Large intestine (tissue), 12 donors: Measurements from ENCODE around the gene LRRC8B. TPM values are rescaled to one million over a fixed set of nuclear protein-coding genes. Genes with fewer than 3 reads are reported as not detected.
A peak's percentile ranks its signal among the peaks of the same experiment; 100 is the strongest.

Experiments
- DNase-seq, 2 donors: peaks; one replicate each; pipeline versions ENCODE4 v3.0.0 to v3.0.0-alpha.2; 2013
- H3K27ac ChIP-seq: one replicate; pipeline ENCODE4 v1.5.1; 2013; ENCODE audit warnings: low read length
- H3K27me3 ChIP-seq: 2 replicates; pipeline ENCODE4 v1.6.1; 2013; ENCODE audit warnings: low read length; ENCODE audit not compliant: control insufficient read depth, insufficient read depth
- H3K36me3 ChIP-seq: 2 replicates; pipeline ENCODE4 v1.6.1; 2013; ENCODE audit warnings: low read length; ENCODE audit not compliant: control insufficient read depth, insufficient read depth
- H3K4me1 ChIP-seq: one replicate; pipeline ENCODE4 v1.6.1; 2013; ENCODE audit warnings: low read length; ENCODE audit not compliant: control insufficient read depth, insufficient read depth
- H3K4me3 ChIP-seq: one replicate; pipeline ENCODE4 v1.5.1; 2013; ENCODE audit warnings: low read length
- H3K9me3 ChIP-seq: one replicate; pipeline ENCODE4 v1.6.1; 2013; ENCODE audit warnings: mild to moderate bottlenecking, low read depth, low read length, moderate library complexity; ENCODE audit not compliant: control insufficient read depth
- WGBS: methylation state at CpG from one replicate; pipeline ENCODE4 v1.1.5; 2013; ENCODE audit warnings: low lambda C conversion rate; ENCODE audit not compliant: insufficient coverage; 5-methylcytosine and 5-hydroxymethylcytosine counted together
- long read RNA-seq, 11 donors: transcript quantifications; one replicate each; lab custom pipeline, GENCODE V29; 2026
- polyA plus RNA-seq: library from polyadenylated mRNA; unstranded; fragments of 120-200 nt; gene quantifications from one replicate; pipeline ENCODE4 v1.2.1, GENCODE V29; 2013

The LRRC8B gene
- polyA plus RNA-seq = 10.2 TPM
- long read RNA-seq, donor 1, full-length matches to known transcripts = 1 of 1 reads
- long read RNA-seq, donor 1, partial matches to known transcripts = 0 of 1 reads
- long read RNA-seq, donor 1, other reads (novel, unspliced or antisense) = 0 of 1 reads
- long read RNA-seq, donor 2, full-length matches to known transcripts = 2 of 2 reads
- long read RNA-seq, donor 2, partial matches to known transcripts = 0 of 2 reads
- long read RNA-seq, donor 2, other reads (novel, unspliced or antisense) = 0 of 2 reads
- long read RNA-seq, donor 3 = 0 reads
- long read RNA-seq, donor 4 = 0 reads
- long read RNA-seq, donor 5, full-length matches to known transcripts = 1 of 1 reads
- long read RNA-seq, donor 5, partial matches to known transcripts = 0 of 1 reads
- long read RNA-seq, donor 5, other reads (novel, unspliced or antisense) = 0 of 1 reads
- long read RNA-seq, donor 6 = 0 reads
- long read RNA-seq, donor 7, full-length matches to known transcripts = 1 of 1 reads
- long read RNA-seq, donor 7, partial matches to known transcripts = 0 of 1 reads
- long read RNA-seq, donor 7, other reads (novel, unspliced or antisense) = 0 of 1 reads
- long read RNA-seq, donor 8, full-length matches to known transcripts = 1 of 1 reads
- long read RNA-seq, donor 8, partial matches to known transcripts = 0 of 1 reads
- long read RNA-seq, donor 8, other reads (novel, unspliced or antisense) = 0 of 1 reads
- long read RNA-seq, donor 9 = 0 reads
- long read RNA-seq, donor 10 = 0 reads
- long read RNA-seq, donor 11, full-length matches to known transcripts = 2 of 2 reads
- long read RNA-seq, donor 11, partial matches to known transcripts = 0 of 2 reads
- long read RNA-seq, donor 11, other reads (novel, unspliced or antisense) = 0 of 2 reads

DNA sequence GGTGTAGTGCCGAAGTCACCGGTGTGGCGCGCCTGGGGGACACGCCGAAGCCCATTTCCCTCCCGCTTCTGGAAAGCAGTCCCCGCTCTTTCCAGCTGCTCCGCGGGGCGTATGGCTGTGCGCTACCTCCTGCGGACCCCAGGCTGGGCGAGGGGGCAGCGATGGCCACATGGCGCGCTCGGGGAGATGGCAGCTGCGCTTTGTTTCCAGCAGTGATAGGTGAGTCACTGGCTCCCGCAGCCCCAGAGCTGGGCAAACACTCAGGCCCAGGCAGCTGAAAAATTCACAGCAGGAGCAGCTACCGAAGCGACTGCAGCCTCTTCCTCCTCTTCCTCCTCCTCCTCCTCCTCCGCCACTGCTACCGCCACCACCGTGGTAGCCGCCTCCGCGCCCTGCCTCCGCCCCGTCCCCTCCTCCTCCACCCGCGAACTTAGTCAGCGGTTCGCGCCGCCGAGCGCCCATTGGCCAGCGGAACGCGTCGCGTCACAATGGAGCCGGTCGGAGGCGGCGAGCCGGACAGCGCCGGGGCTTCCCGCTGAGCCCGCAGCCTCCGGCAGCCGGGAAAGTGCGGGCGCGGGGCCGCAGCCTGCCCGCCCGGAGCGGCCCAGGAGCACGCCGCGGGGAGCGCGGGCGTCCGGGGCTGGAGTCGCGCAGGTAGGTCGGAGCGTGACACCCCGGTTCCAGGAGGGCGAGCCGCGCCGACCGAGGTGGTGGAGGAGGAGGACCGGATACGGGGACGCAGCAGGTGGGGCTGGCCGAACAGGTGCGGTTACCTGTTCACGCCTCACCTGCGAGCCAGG is at the start of gene LRRC8B:
LRRC8B (plus strand) TSS at position 461 of the 800 bp plus-strand sequence. CDS start 57,822 bp downstream, outside the sequence.
- H3K36me3 ChIP-seq = no peaks in the 10 kb centered on the region
- peak; percentile 89 to 96 for DNase-seq
- peak within 1 kb of the TSS; percentile 93 for H3K4me3 ChIP-seq
- no CpG with 5 or more reads among the region's 85 CpGs for WGBS
- no peaks in the 10 kb centered on the region for H3K9me3 ChIP-seq
- peaks cover 11% of the 10 kb centered on the region for H3K4me1 ChIP-seq
- H3K27me3 ChIP-seq = no peaks in the 10 kb centered on the region
- H3K27ac ChIP-seq = peak within 1 kb of the TSS; percentile 98

DNA sequence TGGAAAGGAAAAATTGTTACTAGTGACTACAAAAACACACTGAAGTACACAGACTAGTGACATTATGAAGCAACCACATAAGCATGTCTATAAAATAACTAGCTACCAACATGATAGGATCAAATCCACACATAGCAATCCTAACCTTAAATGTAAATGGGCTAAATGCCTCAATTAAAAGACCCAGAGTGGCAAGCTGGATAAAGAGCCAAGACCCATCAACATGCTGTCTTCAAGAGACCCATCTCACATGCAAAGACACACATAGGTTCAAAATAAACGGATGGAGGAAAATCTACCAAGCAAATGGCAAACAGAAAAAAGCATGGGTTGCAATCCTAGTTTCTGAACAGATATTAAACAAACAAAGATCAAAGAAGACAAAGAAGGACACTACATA is 49.4 kb upstream of the LRRC8B start:
- no peak overlapping the region for H3K4me3 ChIP-seq
- no peak for DNase-seq
- no peak overlapping the region for H3K27ac ChIP-seq
- H3K9me3 ChIP-seq = peaks cover 3% of the 10 kb centered on the region
- no peaks in the 10 kb centered on the region for H3K4me1 ChIP-seq
- 80% methylated on average over 1 of the region's 1 CpG for WGBS
- no peaks in the 10 kb centered on the region for H3K36me3 ChIP-seq
- H3K27me3 ChIP-seq = no peaks in the 10 kb centered on the region

GRCh38 chr1:89476072-89476471 is 48.6 kb upstream of the LRRC8B start:
- no peak overlapping the region for H3K27ac ChIP-seq
- H3K4me3 ChIP-seq = no peak overlapping the region
- no peak for DNase-seq
- no peaks in the 10 kb centered on the region for H3K36me3 ChIP-seq
- no peaks in the 10 kb centered on the region for H3K27me3 ChIP-seq
- peaks cover 7% of the 10 kb centered on the region for H3K9me3 ChIP-seq
- H3K4me1 ChIP-seq = no peaks in the 10 kb centered on the region
- WGBS = 83% methylated on average over 1 of the region's 1 CpG

- Histone ChIP-seq H3K36me3 (no peaks in the 10 kb centered on the region), H3K4me3 (no peak overlapping the region), H3K4me1 (no peaks in the 10 kb centered on the region), H3K9me3 (peaks cover 7% of the 10 kb centered on the region), H3K27me3 (no peaks in the 10 kb centered on the region), H3K27ac (no peak overlapping the region)
- peak; percentile 53 to 62 for DNase-seq
- WGBS = 80% methylated on average over 1 of the region's 3 CpGs
Measured at GRCh38 chr1:89483010-89483756, 41.4 kb upstream of the LRRC8B start.

GRCh38 chr1:89483757-89484077 is 40.9 kb upstream of the LRRC8B start:
- WGBS = 100% methylated on average over 1 of the region's 1 CpG
- no peaks in the 10 kb centered on the region for H3K27me3 ChIP-seq

DNA sequence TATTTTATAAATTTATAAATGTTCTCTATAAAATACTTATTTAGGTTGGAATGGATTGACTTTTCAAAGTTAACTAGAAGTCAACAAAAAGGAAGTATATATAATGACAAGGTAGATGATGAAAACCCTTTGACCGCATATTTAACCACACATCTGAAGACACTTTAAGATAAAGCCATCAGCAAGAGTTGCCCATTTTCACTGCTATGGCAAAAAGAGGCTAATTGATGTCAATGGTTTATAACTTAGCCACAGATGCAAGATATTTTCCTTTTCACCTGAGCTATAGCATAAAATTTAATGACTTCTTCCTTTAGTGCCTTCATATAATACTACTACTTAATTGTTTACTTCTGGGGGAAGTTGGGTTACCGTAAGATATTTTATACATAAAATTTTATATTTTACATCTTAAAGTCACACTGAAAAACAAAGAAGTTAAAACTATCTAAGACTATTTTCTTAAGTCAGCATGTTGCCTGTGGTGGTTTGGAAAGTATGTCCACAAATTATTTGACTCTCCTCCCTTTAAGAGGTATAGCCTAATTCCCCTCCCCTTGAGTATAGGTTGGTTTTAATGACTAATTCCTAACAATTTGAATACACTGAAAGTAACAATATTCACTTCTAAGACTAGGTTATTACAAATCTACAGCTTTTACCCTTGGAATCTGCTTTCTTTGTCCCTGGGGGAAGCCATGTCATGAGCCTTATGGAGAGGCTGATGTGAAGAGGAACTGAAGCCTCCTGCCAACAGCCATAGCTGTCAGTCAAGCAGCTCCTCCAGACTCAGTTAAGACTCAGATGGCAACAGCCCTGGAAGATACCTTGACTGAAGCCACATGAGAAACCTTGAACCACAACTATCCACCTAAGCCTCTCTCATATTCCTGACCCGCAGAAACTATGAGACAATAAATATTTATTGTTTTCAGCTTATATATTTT is 40.3 kb upstream of the LRRC8B start:
- WGBS = 67% methylated on average over 2 of the region's 3 CpGs
- no peaks in the 10 kb centered on the region for H3K36me3 ChIP-seq
- H3K9me3 ChIP-seq = peaks cover 7% of the 10 kb centered on the region
- H3K4me1 ChIP-seq = no peaks in the 10 kb centered on the region
- no peak overlapping the region for H3K4me3 ChIP-seq
- DNase-seq = no peak
- no peaks in the 10 kb centered on the region for H3K27me3 ChIP-seq
- no peak overlapping the region for H3K27ac ChIP-seq

More at GRCh38 chr1:89483757-89484077, 40.9 kb upstream of the LRRC8B start:
- Histone ChIP-seq H3K9me3 (peaks cover 7% of the 10 kb centered on the region), H3K4me1 (no peaks in the 10 kb centered on the region), H3K36me3 (no peaks in the 10 kb centered on the region), H3K27ac (no peak overlapping the region), H3K4me3 (no peak overlapping the region)
- DNase-seq = no peak

DNA sequence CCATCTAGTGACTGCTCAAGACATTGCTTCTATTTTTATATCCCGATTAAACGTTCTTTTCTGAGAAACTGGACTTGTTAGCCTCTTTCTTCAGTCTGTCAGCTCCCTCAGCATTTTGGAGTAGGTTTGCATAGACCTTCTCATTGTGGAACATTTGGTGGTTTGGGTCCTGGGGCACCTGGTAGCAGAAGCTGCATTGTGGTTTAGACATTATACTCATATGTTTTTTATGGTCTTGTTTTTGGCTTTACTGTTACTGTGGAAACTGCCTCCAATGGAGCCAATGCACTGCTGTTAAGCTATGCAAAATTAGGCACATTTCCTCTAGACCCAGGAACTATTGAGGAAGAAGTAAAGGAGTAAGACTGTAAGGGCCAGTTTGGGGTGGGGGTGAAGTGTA is 36.7 kb upstream of the LRRC8B start:
- peaks cover 3% of the 10 kb centered on the region for H3K9me3 ChIP-seq
- H3K36me3 ChIP-seq = no peaks in the 10 kb centered on the region
- H3K27ac ChIP-seq = no peak overlapping the region
- H3K4me3 ChIP-seq = no peak overlapping the region
- whole genome bisulfite sequencing = 86% methylated on average over 2 of the region's 2 CpGs
- no peaks in the 10 kb centered on the region for H3K4me1 ChIP-seq
- H3K27me3 ChIP-seq = no peaks in the 10 kb centered on the region
- no peak for DNase-seq

- Histone ChIP-seq H3K27ac (no peak overlapping the region), H3K4me1 (no peaks in the 10 kb centered on the region)
- no CpG with 5 or more reads among the region's 2 CpGs for WGBS
Measured at GRCh38 chr1:89489047-89489729, 35.4 kb upstream of the LRRC8B start.

More at GRCh38 chr1:89489047-89489729, 35.4 kb upstream of the LRRC8B start:
- H3K4me3 ChIP-seq = no peak overlapping the region
- peaks cover 3% of the 10 kb centered on the region for H3K9me3 ChIP-seq
- no peaks in the 10 kb centered on the region for H3K36me3 ChIP-seq
- no peak for DNase-seq
- H3K27me3 ChIP-seq = no peaks in the 10 kb centered on the region
